Renal cortical epithelial cell (primary cell): ENCODE results near the gene TMEM61. TPM values are rescaled to one million over a fixed set of nuclear protein-coding genes. Genes with fewer than 3 reads are reported as not detected.
"Not testable (repeated sequence)": the region's sequence is repeated elsewhere in the genome, so short reads cannot be mapped to it uniquely, and the experiment has no call there.

Experiments used
- DNase-seq: peaks from one replicate; pipeline ENCODE4 v3.0.0-alpha.2; 2011; ENCODE audit warnings: low read depth
- total RNA-seq: library from RNA; depleted of rRNA; stranded (reverse); fragments of >200 nt; gene quantifications from 2 replicates; pipeline ENCODE4 v1.2.3, GENCODE V29; 2014

Gene TMEM61
- total RNA-seq, 1 donor from 2014 or later = 0.35 TPM

- no peak for DNase-seq
Measured at GRCh38 chr1:55001311-55001710, 20.9 kb downstream of the TMEM61 start.

- no peak for DNase-seq
Measured at GRCh38 chr1:55002686-55003085, 22.3 kb downstream of the TMEM61 start.

DNA sequence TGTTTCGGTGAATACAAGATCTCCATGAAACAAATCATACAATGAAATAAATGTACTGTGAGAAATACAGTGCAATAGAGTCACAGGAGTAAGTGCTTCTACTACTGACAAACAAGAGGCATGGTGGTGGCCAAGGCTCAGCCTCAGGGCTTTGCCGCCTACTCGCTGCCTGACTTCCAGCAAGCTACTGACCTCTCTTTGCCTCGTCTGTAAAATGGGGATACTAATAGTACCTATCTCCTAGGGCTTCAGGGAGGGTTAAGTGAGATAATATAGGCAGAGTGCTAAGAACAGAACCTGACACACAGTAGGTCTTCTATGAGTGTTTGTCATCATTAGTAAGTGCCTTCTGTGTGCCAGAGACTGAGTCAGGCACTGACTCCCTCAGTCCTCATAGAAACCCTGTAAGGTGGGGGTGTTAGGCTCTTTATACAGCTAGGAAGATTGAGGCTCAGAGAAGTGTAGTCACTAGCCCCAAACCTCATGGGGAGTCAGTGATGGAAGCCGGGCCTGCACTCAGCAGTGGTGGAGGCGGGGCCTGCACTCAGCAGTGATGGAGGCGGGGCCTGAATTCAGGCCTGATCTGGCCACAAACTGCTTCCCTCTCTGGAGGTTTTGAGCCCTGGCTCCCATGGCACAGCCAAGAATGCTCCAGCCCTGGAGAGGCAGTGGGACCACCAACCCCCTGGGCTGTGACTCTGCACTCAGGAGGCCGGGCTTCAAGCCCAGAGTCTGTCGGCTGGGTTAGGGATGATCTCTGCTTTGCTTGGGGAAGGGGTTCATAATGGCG is 25.1 kb downstream of the TMEM61 start:
- DNase-seq = no peak

DNA sequence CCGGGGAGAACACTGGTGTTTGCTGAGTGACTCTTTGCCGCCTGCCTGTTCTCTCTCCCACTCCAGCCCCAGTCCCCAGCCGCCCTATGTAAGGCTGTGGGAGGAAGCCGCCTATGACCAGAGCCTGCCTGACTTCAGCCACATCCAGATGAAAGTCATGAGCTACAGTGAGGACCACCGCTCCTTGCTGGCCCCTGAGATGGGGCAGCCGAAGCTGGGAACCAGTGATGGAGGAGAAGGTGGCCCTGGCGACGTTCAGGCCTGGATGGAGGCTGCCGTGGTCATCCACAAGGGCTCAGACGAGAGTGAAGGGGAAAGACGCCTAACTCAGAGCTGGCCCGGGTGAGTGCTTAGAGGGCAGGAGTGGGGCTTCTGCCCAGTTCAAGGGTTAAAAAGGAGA is 26.5 kb downstream of the TMEM61 start:
- DNase-seq = no peak

GRCh38 chr1:55007625-55008024 is 27.2 kb downstream of the TMEM61 start:
- peak; percentile 57 for DNase-seq

DNA sequence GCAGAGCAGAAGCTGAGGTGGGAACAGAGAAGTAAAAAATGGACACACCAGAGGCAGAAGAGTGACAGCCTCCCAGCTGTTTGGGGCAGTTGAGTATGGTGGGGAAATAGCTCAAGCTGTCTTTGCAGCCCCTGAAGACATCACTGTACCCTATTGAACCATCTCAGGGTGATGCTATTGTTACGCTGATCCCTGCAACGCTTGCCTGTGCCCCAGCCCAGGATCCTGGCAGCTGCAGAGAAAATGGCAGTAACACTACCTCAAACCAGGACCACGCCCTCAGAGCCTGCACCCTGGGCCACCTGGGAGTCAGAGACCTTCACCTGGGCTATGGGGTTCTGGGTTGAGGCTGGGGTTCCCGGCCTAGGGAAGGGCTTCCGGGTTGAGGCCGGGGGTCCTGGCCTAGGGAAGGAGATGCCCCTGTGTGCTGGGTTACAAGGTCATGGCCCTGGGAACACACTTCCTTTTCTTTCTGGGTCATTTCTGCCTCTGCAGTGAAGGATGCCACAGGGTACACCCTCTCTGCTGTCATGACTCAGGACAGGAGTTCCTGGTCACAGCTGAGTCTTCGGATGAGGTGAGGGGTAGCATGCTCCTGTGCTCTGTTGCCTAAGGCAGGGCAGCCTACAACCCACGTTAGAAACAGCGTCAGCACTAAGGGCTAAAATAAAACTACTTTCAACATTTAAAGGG is 29.9 kb downstream of the TMEM61 start:
- no peak for DNase-seq

- DNase-seq = no peak
Measured at GRCh38 chr1:55010887-55011217, 30.4 kb downstream of the TMEM61 start.

DNA sequence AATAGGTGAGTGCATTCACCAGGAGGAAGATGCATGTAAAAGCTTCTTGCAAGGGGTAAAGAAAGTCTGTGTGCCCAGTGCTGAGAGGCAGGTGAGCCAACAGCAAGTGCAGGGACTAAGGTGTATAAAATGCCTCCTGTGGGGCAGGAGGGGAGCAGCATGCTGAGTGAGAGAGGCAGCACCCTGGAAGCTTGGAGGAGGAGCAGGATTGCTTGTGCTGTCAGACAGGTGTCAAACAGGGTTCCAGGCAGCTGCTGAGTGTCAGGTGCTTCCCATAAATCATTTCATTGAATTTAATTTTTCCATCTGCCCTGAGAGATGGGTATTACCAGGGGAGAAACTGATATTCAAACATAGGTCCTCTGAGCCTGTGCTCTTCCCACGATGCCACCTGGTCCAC is 32.2 kb downstream of the TMEM61 start:
- no peak for DNase-seq

DNA sequence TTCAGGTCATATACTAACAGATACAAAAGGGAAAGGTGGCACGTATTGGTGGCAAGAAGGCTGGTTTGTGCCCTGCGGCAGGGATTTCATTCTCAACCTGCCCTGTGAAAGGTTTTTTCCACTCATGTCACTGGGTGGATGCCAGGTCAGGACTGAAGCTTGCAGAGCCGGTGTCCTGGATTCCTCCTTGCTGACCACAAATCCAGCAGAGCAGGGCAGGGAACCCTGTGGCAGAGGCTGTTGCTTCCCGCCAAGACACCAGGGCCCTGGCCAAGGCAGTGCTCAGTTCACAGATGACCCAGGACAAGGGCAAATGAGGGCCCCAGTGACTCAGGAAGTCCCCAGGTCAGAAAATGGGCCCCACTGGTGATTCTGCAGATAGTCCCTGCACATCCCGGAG is 34.7 kb downstream of the TMEM61 start:
- DNase-seq = no peak

- no peak for DNase-seq
Measured at GRCh38 chr1:55015731-55016620, 35.5 kb downstream of the TMEM61 start.

- DNase-seq = no peak
Measured at GRCh38 chr1:55018395-55018794, 38.0 kb downstream of the TMEM61 start.

- DNase-seq = peak; percentile 83
Measured at GRCh38 chr1:55021942-55022546, 41.6 kb downstream of the TMEM61 start.

GRCh38 chr1:55024163-55024562 is 43.7 kb downstream of the TMEM61 start:
- DNase-seq = not testable (repeated sequence)

DNA sequence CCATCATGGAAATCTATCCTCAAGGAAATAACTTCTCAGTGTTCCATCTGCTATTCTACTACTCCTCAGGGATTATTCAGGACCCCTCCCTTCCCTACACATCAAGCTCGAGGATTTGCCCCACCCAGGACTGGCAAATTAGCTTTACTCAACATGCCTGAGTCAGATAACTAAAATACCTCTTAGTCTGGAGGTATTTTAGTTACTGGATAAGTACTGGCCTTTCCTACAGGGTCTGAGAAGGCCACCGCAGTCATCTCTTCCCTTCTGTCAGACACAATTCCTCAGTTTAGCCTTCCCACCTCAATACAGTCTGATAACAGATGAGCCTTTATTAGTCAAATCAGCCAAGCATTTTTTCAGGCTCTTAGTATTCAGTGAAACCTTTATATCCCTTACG is 46.3 kb downstream of the TMEM61 start:
- not testable (repeated sequence) for DNase-seq

- not testable (repeated sequence) for DNase-seq
Measured at GRCh38 chr1:55031098-55031497, 50.7 kb downstream of the TMEM61 start.

GRCh38 chr1:55033265-55033614 is 52.8 kb downstream of the TMEM61 start:
- no peak for DNase-seq

- DNase-seq = no peak
Measured at GRCh38 chr1:55034476-55035133, 54.2 kb downstream of the TMEM61 start.

- no peak for DNase-seq
Measured at GRCh38 chr1:55035904-55036303, 55.5 kb downstream of the TMEM61 start.

- no peak for DNase-seq
Measured at GRCh38 chr1:55037733-55038551, 57.5 kb downstream of the TMEM61 start.

GRCh38 chr1:55038552-55038838 is 58.1 kb downstream of the TMEM61 start:
- no peak for DNase-seq

DNA sequence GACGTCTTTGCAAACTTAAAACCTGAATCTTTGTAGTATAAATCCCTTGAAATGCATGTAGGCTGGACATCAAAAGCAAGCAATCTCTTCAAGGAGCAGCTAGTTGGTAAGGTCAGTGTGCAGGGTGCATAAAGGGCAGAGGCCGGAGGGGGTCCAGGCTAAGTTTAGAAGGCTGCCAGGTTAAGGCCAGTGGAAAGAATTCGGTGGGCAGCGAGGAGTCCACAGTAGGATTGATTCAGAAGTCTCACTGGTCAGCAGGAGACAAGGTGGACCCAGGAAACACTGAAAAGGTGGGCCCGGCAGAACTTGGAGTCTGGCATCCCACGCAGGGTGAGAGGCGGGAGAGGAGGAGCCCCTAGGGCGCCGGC is 58.5 kb downstream of the TMEM61 start:
- no peak for DNase-seq
